Measurements from ENCODE around the gene HMCN2.
"Not testable (repeated sequence)": the region's sequence is repeated elsewhere in the genome, so short reads cannot be mapped to it uniquely, and the experiment has no call there.

Gene HMCN2

DNA sequence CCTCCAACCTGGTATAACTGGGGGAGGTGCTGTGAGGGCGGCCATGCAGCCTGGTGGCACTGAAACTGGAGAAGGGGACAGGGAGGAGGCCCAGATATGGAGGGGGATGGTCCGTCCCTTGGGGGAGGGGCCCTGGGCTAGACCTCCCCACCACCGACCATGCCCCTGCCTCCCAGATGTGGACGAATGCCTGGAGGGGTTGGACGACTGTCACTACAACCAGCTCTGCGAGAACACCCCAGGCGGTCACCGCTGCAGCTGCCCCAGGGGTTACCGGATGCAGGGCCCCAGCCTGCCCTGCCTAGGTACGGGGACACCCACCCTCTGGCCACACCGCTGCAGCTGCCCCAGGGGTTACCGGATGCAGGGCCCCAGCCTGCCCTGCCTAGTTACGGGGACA lies 163.8 kb downstream of the HMCN2 start:
- in situ Hi-C loops (cut with HindIII; ENCODE audit: low pct_unique_long_range_greater_than_20kb, low sequenced_read_pairs) = no loop called here
- TF ChIP-seq JUND (IDR thresholded peaks at IDR 0.05; ENCODE audit: low read depth) = no peak
- no peak for DNase-seq (ENCODE audit: low read depth in 1 of 2, low spot score in 1 of 2)

DNA sequence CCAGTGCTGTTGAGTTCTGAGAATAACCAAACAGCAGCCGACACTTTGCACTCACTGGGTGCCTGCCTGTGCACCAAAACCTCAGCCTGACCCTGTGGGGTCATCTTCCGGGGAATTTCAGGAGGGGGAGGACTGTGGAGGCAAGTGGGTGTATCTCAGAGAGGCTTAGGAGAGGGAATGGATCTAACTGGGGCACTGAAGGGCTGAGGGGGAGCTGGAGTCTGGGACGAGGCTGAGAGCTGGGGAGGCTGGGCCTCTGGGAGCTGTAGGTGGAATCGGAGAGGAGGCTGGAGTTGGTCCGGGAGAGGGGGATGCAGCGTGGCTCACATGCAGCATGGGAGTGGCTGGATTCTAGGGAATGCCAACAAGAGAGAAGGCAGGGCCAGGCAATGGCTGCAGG lies 164.3 kb downstream of the HMCN2 start:
- TF ChIP-seq JUND (IDR thresholded peaks at IDR 0.05; ENCODE audit: low read depth) = no peak
- DNase-seq (ENCODE audit: low read depth in 1 of 2, low spot score in 1 of 2) = no peak
- in situ Hi-C loops (cut with HindIII; ENCODE audit: low pct_unique_long_range_greater_than_20kb, low sequenced_read_pairs) = no loop called here

DNA sequence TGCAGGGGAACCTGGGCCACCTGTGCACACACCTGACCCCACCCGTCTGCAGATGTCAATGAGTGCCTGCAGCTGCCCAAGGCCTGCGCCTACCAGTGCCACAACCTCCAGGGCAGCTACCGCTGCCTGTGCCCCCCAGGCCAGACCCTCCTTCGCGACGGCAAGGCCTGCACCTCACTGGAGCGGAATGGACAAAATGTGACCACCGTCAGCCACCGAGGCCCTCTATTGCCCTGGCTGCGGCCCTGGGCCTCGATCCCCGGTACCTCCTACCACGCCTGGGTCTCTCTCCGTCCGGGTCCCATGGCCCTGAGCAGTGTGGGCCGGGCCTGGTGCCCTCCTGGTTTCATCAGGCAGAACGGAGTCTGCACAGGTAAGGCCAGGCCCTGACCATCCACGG lies 164.7 kb downstream of the HMCN2 start:
- in situ Hi-C loops (cut with HindIII; ENCODE audit: low pct_unique_long_range_greater_than_20kb, low sequenced_read_pairs) = no loop called here
- TF ChIP-seq JUND (IDR thresholded peaks at IDR 0.05; ENCODE audit: low read depth) = no peak
- no peak for DNase-seq (ENCODE audit: low read depth in 1 of 2, low spot score in 1 of 2)

DNA sequence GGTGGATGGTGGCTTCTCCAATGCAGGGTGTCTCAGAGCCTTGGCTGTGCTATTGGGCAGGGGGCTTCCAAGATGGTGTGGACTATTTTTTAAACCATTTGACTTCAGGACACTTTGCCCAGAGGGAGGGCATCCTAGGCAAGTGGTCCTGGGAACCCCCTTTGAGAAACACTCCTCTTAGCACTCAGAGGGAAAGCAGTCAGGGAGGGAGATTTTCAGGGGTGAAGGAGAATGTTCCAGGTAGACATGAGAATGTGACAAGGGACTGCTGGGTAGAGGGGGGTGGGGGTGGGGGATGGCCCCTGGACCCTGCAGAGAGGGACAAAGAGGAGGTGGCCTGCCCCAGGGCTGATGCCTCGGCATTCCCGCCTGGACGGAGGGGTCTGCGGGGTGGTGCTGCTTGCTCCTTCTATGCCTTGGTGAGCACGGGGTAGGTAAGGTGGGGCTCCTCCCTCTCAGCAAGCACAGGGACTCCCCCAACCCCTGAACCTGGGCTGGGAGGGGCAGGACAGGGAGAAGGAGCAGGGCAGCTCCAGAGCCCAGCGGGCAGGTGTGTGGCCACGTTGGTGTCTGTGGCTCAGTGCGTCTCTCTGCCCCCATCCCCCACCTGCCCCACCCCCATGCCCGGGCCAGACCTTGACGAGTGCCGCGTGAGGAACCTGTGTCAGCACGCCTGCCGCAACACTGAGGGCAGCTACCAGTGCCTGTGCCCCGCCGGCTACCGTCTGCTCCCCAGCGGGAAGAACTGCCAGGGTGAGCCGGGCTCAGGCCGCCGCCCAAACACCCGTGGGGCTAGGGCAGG lies 165.4 kb downstream of the HMCN2 start:
- no peak for TF ChIP-seq JUND (IDR thresholded peaks at IDR 0.05; ENCODE audit: low read depth)
- in situ Hi-C loops (cut with HindIII; ENCODE audit: low pct_unique_long_range_greater_than_20kb, low sequenced_read_pairs) = no loop called here
- DNase-seq (ENCODE audit: low read depth in 1 of 2, low spot score in 1 of 2) = no peak

DNA sequence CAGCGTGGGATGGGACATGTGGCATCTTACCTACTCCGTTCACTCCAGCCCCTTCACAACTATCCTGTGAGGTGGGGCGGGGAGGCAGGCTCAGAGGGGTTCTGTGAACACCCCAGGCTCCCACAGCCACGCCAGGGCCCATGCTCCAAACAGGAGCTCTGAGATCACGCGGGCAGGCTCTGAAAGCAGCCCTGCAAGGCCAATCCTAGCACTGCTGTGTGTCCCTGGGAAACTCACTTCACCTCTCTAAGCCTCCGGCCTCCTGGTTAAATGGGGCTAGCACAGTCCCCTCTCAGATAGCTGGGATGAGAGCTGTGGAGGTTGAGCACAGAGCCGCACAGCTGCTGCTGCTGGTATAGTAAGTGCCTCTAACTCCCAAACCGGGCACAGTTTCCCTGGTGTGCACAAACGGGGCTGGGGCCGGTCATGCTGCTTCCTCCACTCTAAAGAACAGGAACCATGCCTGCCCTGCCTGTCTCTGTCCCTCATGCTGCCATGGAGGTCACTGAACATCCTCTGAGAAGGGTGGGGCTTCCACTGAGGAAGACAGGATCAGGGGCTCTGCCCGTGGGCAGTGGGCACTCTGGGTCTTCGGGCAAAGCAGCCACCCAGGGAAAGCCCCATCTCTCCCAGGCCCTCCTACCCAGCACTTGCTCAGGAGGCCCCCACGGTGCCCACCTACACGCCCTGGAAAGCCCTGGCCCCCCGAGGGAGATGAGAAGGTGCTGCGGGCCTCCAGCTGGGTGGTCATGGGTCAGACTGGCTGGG lies 166.2 kb downstream of the HMCN2 start:
- in situ Hi-C loops (cut with HindIII; ENCODE audit: low pct_unique_long_range_greater_than_20kb, low sequenced_read_pairs) = no loop called here
- no peak for TF ChIP-seq JUND (IDR thresholded peaks at IDR 0.05; ENCODE audit: low read depth)
- no peak for DNase-seq (ENCODE audit: low read depth in 1 of 2, low spot score in 1 of 2)

DNA sequence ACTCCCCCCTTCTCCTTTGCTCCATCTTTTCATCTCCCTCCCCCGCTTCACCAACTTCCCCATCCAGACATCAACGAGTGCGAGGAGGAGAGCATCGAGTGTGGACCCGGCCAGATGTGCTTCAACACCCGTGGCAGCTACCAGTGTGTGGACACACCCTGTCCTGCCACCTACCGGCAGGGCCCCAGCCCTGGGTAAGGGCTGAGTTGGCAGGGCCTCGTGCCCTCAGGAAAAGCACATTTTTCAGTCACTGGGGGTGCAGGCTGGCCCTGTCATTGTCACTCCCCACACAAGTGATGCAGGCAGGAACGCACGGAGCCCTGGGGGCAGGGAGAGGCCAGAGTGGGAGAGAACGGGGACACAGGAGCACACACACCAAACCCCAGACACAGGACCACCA lies 166.8 kb downstream of the HMCN2 start:
- no peak for TF ChIP-seq JUND (IDR thresholded peaks at IDR 0.05; ENCODE audit: low read depth)
- in situ Hi-C loops (cut with HindIII; ENCODE audit: low pct_unique_long_range_greater_than_20kb, low sequenced_read_pairs) = no loop called here
- DNase-seq (ENCODE audit: low read depth in 1 of 2, low spot score in 1 of 2) = peak in 1 of 2 experiments; percentile 76

DNA sequence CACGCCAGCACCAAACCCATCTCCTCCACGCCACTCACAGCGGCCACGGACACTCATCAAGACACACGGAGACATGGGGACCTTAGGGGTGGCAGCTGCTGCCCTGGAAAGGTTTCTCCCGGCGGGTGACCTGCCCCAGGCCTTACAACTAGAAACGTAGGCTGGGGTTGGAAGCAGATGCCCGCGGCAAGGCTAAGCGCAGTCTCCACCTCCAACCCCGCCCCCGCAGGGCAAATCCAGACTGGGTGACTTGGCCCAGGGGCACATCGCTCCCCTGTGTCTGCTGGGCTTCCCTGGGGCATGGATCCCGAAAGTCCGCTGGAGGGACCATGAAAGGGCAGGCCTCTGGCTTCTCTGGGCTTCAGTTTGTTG lies 167.2 kb downstream of the HMCN2 start:
- no peak for DNase-seq (ENCODE audit: low read depth in 1 of 2, low spot score in 1 of 2)
- in situ Hi-C loops (cut with HindIII; ENCODE audit: low pct_unique_long_range_greater_than_20kb, low sequenced_read_pairs) = no loop called here
- no peak for TF ChIP-seq JUND (IDR thresholded peaks at IDR 0.05; ENCODE audit: low read depth)

DNA sequence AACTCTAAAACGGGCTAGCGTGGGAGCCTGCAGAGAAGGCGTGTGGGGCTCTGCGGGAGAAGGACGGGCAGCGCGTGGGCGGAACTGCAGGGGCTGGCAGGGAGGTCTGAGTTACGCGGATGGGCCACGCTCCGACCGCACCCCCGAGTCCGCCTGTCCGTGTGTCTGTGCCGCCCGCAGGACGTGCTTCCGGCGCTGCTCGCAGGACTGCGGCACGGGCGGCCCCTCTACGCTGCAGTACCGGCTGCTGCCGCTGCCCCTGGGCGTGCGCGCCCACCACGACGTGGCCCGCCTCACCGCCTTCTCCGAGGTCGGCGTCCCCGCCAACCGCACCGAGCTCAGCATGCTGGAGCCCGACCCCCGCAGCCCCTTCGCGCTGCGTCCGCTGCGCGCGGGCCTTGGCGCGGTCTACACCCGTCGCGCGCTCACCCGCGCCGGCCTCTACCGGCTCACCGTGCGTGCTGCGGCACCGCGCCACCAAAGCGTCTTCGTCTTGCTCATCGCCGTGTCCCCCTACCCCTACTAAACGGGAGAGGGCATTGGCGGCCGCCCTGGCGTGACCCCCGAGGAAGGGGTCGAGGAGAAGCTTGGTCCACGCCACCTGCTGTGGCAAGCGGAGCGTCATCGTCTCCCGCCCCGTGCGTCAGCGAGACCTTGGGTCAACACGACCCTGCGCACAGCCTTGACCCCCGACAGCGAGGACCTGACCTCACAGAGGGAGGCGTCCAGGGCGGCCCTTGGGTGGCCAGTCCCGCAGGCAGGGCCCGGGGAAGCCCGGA lies 167.8 kb downstream of the HMCN2 start:
- no peak for DNase-seq (ENCODE audit: low read depth in 1 of 2, low spot score in 1 of 2)
- in situ Hi-C loops (cut with HindIII; ENCODE audit: low pct_unique_long_range_greater_than_20kb, low sequenced_read_pairs) = no loop called here

DNA sequence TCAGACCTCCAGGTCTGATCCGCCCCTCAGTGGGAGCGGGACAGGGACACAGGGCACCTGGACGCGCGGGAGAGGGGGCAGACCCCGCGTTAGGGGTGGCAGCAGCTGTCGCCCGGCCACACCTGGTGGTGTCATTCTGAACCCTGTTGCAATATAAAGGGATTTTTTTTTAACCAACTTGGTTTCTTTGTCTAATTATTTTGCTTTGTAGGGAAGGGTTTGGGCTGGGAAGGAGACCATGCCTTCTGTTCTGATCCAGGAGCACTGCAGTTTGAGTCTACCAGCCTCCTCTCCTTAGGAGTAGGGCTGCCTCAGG lies 168.3 kb downstream of the HMCN2 start:
- no peak for DNase-seq (ENCODE audit: low read depth in 1 of 2, low spot score in 1 of 2)
- in situ Hi-C loops (cut with HindIII; ENCODE audit: low pct_unique_long_range_greater_than_20kb, low sequenced_read_pairs) = no loop called here
- TF ChIP-seq JUND (IDR thresholded peaks at IDR 0.05; ENCODE audit: low read depth) = no peak

More for the DNA sequence above, 167.8 kb downstream of the HMCN2 start:
- no peak for TF ChIP-seq JUND (IDR thresholded peaks at IDR 0.05; ENCODE audit: low read depth)

DNA sequence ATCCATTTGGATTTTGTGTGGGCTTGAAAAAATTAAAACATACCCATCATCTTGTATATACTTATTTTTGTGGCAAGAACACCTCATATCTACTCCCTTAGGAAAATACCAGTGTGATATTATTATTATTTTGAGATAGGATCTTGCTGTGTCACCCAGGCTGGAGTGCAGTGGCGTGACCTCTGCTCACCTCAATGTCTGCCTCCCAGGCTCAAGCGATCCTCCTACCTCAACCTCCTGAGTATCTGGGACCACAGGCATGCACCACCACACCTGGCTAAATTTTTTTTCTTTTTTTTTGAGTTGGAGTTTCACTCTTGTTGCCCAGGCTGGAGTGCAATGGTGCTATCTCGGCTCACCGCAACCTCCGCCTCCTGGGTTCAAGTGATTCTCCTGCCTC lies 169.1 kb downstream of the HMCN2 start:
- in situ Hi-C loops (cut with HindIII; ENCODE audit: low pct_unique_long_range_greater_than_20kb, low sequenced_read_pairs); DNase-seq (ENCODE audit: low read depth in 1 of 2, low spot score in 1 of 2): not testable (repeated sequence)

DNA sequence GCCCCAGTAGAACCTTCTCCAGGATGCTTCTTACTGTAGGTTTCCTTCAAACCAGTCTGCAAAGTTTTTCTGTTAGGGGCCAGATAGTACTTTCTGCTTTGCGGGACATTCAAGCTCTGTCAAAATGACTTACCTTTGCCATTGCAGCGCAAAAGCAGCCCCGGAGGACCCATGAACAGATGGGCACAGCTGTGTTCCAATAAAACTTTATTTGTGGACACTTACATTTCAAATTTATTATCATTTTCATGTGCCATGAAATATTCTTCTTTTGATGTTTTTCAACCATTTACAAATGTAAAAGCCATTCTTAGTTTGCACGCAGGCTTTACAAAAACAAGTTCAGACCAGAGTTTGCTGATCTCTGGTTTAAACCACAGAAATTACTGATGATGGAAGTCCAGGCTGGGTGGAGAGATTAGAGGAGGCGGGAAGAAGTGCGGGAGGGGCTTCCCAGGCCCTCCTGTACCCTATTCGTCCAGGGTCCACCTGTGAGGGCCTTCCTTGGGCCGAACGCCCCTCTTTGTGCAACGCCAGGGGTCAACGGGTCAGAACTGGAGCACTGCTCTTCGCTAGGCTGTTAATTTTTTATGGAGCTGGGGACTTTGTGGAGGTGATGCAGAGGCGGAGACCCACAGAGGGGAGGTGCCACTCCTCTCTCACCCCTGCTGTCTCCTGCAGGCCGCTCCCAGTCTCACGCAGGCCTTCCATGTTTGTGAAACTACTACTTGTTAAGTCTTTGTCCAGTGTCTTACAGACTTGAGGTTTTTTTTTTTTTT lies 171.6 kb downstream of the HMCN2 start:
- TF ChIP-seq JUND (IDR thresholded peaks at IDR 0.05; ENCODE audit: low read depth) = no peak
- in situ Hi-C loops (cut with HindIII; ENCODE audit: low pct_unique_long_range_greater_than_20kb, low sequenced_read_pairs) = no loop called here

DNA sequence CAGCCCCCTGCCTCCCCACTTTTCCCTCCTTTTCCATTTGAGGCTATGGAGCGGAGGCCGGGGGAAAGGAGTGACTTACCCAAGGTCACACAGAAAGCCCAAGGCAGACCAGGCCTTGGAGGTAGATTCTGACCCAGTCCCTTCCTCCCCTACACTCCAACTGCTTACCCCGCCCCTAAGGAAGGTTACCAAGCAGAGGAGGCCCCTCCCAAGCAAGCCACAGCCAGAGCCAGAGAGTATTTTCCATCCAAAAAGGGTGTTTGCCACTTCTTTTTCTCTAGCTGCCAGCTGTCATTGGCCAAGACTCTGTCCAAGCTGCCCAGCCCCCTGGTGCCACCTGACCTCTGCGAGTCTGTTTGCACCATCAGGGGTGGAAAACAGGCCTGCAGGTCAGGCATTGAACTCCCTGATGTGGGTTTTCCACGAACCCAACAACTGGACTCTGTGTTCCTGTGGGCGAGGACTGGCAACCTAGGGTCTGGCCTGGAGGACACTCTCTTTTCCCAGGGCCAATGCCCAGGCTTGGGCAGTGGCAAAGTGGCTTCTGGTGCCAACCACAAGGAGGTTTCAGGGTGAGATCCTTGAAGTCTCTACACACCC lies 172.9 kb downstream of the HMCN2 start:
- DNase-seq (ENCODE audit: low read depth in 1 of 2, low spot score in 1 of 2) = no peak
- in situ Hi-C loops (cut with HindIII; ENCODE audit: low pct_unique_long_range_greater_than_20kb, low sequenced_read_pairs) = no loop called here
- no peak for TF ChIP-seq JUND (IDR thresholded peaks at IDR 0.05; ENCODE audit: low read depth)

More for the DNA sequence above, 171.6 kb downstream of the HMCN2 start:
- no peak for DNase-seq (ENCODE audit: low read depth in 1 of 2, low spot score in 1 of 2)

Measured in T47D (cell line).